IPS-20b (cell line): ENCODE measurements around the gene NADK2.
"Not testable (repeated sequence)": the region's sequence is repeated elsewhere in the genome, so short reads cannot be mapped to it uniquely, and the experiment has no call there.

Experiments used
- H3K27ac ChIP-seq: one replicate; pipeline ENCODE4 v1.5.1; 2013; ENCODE audit warnings: low read length
- H3K27me3 ChIP-seq: 2 replicates; pipeline ENCODE4 v1.6.1; 2013; ENCODE audit warnings: mild to moderate bottlenecking, low read length, inconsistent platforms; ENCODE audit not compliant: insufficient read depth
- H3K36me3 ChIP-seq: 2 replicates; pipeline ENCODE4 v1.6.1; 2013; ENCODE audit warnings: low read depth, mild to moderate bottlenecking, inconsistent platforms, low read length, moderate library complexity; ENCODE audit not compliant: insufficient read depth
- H3K4me1 ChIP-seq: 2 replicates; pipeline ENCODE4 v1.6.1; 2013; ENCODE audit warnings: mild to moderate bottlenecking, control low read depth, inconsistent platforms, low read length, moderate library complexity; ENCODE audit not compliant: insufficient read depth
- H3K4me3 ChIP-seq: 2 replicates; pipeline ENCODE4 v1.5.1; 2013; ENCODE audit warnings: mild to moderate bottlenecking, low read length, inconsistent platforms
- H3K9ac ChIP-seq: 2 replicates; pipeline ENCODE4 v1.6.1; 2013; ENCODE audit warnings: low read depth, mild to moderate bottlenecking, inconsistent platforms, low read length, moderate library complexity
- H3K9me3 ChIP-seq: 2 replicates; pipeline ENCODE4 v1.6.1; 2013; ENCODE audit warnings: mild to moderate bottlenecking, low read depth, low read length, inconsistent platforms; ENCODE audit not compliant: insufficient read depth

The NADK2 gene

DNA sequence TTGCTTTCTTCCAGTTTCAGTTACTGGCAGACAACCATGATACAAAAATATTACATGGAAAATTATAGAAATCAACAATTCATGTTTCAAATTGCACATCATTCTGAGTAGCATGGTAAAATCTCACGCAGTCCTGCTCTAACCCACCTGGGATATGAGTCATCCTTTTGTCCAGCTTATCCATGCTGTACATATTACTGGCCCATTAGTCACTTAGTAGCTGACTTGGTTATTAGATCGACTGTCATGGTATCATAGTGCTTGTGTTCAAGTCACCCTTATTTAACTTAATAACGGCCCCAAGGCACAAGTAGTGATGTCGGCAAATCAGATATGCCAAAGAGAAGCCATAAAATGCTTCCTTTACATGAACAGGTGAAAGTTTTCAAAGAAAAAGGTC lies 41.2 kb downstream of the NADK2 start:
- Histone ChIP-seq H3K27me3 (no peaks in the 10 kb centered on the region), H3K4me1 (no peaks in the 10 kb centered on the region), H3K9ac (no peak overlapping the region), H3K36me3 (peaks cover 23% of the 10 kb centered on the region; the same call in 1 of the 2 replicates), H3K9me3 (no peaks in the 10 kb centered on the region), H3K4me3 (no peak overlapping the region), H3K27ac (no peak overlapping the region)

DNA sequence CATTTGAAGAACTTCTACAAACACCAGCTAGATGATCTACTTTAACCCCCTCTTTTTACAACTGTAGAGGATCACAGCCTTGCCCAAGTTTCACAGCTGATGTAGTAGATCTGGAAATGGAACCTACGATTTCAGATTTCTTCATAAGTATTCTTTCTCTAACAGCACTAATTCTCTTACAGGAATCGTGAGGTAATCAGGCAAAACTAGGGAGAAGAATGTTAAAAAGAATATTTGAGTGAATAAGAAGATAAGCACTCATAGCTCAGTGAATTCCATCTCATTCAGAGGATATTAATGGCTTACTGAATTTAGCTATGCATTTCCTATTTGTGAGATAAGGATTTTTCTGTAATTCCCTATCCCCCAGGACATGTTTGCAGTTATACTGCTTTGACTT lies 42.1 kb downstream of the NADK2 start:
- H3K27ac ChIP-seq, result no peak overlapping the region
- H3K27me3 ChIP-seq, result no peaks in the 10 kb centered on the region
- H3K9ac ChIP-seq, result no peak overlapping the region
- no peaks in the 10 kb centered on the region for H3K4me1 ChIP-seq
- H3K4me3 ChIP-seq, result no peak overlapping the region
- no peaks in the 10 kb centered on the region for H3K9me3 ChIP-seq
- H3K36me3 ChIP-seq, result peaks cover 29% of the 10 kb centered on the region

DNA sequence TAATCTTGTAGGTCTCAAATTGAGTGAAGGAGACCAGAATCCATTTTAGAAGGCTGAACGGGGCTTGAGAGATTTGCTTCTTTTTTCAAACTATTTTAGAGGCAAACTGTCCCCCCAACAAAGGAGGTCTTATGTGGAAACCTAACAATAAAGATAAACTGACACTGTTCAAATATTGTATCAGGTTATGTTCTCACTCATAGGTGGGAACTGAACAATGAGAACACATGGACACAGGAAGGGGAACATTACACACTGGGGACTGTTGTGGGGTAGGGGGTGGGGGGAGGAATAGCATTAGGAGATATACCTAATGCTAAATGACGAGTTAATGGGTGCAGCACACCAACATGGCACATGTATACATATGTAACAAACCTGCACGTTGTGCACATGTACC lies 42.9 kb downstream of the NADK2 start:
- not testable (repeated sequence) for H3K4me1 ChIP-seq, H3K9ac ChIP-seq, H3K4me3 ChIP-seq, H3K9me3 ChIP-seq, H3K27me3 ChIP-seq, H3K27ac ChIP-seq
- H3K36me3 ChIP-seq, result peaks cover 37% of the 10 kb centered on the region

DNA sequence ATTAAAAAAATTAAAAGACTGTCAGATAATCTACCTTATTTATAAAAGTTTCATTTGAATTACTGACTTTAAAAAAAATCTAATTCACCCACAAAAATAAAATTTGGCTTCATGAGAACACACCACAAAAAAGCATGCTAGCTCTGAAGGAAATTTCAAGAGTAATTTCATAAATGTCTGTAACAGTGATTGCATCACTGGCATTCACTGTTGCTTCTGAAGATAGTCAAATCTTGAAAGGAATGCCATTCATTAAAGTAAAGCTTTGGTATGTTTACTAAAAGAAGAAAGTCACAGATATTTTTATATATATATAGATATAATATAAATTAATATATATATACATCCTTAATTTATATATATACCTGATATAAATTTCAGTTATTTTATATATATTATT lies 43.4 kb downstream of the NADK2 start:
- Histone ChIP-seq H3K27me3 (no peaks in the 10 kb centered on the region), H3K4me3 (no peak overlapping the region), H3K4me1 (no peaks in the 10 kb centered on the region), H3K36me3 (peaks cover 39% of the 10 kb centered on the region), H3K27ac (no peak overlapping the region), H3K9me3 (no peaks in the 10 kb centered on the region), H3K9ac (no peak overlapping the region)

DNA sequence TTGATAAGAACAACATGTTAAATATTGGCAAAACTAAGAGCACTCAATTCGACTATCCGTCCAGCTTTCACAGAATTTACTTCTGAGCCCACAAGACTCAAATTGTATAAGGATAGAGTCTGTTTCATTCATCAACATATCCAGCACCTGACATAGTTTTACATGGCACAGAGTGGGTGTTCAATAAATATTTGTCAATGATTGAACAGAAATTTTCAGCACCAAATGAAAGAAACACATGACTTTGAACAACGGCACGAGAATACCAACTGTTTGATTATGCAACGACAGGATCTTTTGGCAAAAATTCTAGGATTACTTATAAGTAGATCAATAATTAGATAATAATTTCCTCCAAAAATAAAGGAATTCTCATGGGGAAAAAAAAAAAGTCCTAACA lies 48.0 kb downstream of the NADK2 start:
- H3K36me3 ChIP-seq, result peaks cover 56% of the 10 kb centered on the region
- no peaks in the 10 kb centered on the region; the same call in 1 of the 2 replicates for H3K9me3 ChIP-seq
- H3K4me3 ChIP-seq, result no peak overlapping the region
- H3K9ac ChIP-seq, result no peak overlapping the region
- no peak overlapping the region for H3K27ac ChIP-seq
- H3K27me3 ChIP-seq, result no peaks in the 10 kb centered on the region
- H3K4me1 ChIP-seq, result no peaks in the 10 kb centered on the region

DNA sequence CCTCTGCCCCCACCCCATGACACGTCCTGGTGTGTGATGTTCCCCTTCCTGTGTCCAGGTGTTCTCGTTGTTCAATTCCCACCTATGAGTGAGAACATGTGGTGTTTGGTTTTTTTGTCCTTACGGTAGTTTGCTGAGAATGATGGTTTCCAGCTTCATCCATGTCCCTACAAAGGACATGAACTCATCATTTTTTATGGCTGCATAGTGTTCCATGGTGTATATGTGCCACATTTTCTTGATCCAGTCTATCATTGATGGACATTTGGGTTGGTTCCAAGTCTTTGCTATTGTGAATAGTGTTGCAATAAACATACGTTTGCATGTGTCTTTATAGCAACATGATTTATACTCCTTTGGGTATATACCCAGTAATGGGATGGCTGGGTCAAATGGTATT lies 57.3 kb downstream of the NADK2 start:
- not testable (repeated sequence) for H3K4me1 ChIP-seq, H3K27me3 ChIP-seq, H3K27ac ChIP-seq, H3K9ac ChIP-seq, H3K9me3 ChIP-seq, H3K4me3 ChIP-seq
- peaks cover 42% of the 10 kb centered on the region for H3K36me3 ChIP-seq

DNA sequence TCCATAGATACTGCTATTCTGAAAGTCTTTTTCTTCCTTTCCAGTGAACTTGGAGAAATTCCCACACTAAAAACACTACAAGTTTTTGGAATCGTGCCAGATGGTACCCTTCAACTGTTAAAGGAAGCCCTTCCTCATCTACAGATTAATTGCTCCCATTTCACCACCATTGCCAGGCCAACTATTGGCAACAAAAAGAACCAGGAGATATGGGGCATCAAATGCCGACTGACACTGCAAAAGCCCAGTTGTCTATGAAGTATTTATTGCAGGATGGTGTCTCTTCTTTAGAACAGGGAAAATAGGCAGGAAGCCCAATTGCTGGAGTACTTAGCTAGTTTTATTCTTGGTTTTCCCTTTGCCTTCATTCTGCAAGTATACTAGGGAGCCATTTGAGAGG lies 60.0 kb downstream of the NADK2 start:
- Histone ChIP-seq H3K4me3 (no peak overlapping the region), H3K9ac (no peak overlapping the region), H3K4me1 (no peaks in the 10 kb centered on the region), H3K36me3 (peaks cover 69% of the 10 kb centered on the region), H3K27me3 (no peaks in the 10 kb centered on the region), H3K9me3 (no peaks in the 10 kb centered on the region), H3K27ac (no peak overlapping the region)

DNA sequence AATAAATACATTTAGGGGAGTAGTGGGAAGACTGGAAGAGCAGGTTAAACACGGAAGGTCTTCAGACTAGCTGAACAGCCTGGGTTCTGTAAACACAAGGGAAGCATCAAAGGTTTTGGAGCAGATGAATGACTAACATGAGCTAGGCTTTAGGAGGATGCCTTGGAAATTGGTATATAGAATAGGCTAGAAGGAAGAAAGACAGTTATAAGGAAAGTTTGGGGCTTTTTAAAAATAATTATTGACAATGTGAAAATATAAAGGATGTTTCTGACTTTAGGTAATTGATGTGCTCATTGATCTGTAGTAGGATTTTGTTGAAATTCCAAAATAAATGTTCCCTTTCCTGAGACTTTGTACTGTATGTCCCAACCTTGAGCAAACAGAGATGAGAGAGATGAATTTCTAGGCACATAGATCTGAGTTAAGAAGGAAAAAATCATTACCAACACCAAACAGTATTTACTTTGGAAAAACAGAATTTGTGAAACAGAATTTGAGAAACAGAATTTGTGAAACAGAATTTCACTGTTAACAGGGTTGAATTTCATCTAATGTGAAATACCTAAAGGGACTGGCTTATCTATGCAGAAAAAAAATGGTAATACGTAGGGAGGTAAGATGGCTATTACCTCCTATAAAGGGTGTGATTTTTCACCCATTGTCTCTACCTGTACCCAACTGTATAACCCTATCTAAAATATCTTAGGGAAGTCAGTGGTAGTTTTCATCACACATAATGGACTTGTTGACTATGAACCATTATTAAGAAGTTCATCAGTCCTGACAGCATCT lies 61.0 kb downstream of the NADK2 start:
- H3K9me3 ChIP-seq, result no peaks in the 10 kb centered on the region
- no peaks in the 10 kb centered on the region for H3K27me3 ChIP-seq
- H3K4me1 ChIP-seq, result no peaks in the 10 kb centered on the region
- no peak overlapping the region for H3K4me3 ChIP-seq
- H3K27ac ChIP-seq, result no peak overlapping the region
- H3K36me3 ChIP-seq, result peaks cover 76% of the 10 kb centered on the region
- H3K9ac ChIP-seq, result no peak overlapping the region

DNA sequence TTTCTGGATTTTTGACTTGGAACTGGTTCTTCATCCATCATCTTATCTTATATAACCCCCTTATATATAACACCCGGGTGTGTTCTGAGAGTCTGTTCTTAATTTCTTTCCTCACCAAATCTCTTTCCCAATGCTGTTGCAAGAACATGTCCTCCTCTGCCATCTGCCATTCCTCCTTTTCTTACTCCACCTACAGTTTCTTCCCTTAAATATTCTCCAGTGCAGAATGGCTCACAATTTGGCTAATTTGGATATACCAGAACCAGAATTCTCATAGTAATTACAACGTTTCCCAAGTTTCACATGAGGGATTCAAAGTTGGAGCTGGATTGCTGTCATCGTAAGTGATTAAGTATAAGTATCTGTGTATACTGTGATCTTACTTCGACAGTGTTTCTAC lies 61.8 kb downstream of the NADK2 start:
- H3K36me3 ChIP-seq, result peaks cover 84% of the 10 kb centered on the region
- H3K9ac ChIP-seq, result no peak overlapping the region
- no peak overlapping the region for H3K4me3 ChIP-seq
- H3K9me3 ChIP-seq, result no peaks in the 10 kb centered on the region
- no peak overlapping the region for H3K27ac ChIP-seq
- no peaks in the 10 kb centered on the region for H3K4me1 ChIP-seq
- no peaks in the 10 kb centered on the region for H3K27me3 ChIP-seq

DNA sequence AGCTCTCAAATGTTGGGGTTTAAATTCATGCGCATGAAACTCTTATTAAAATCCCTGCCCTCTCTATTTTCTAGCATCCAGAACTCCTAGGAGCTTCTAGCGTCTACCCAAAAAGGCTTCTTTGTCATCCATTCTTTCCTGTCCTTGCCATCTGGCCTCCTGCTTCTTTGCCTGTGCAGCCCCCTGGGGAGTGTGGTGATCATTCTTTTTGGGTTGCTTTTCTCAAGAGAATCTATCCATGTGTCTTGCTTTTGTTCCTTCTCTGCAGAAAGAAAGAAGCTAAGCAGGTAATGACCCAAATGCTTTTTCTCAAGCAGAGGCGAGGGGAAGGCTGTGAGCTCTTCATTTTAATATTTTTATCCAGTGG lies 63.2 kb downstream of the NADK2 start:
- Histone ChIP-seq H3K27ac (no peak overlapping the region), H3K9me3 (no peaks in the 10 kb centered on the region), H3K27me3 (no peaks in the 10 kb centered on the region), H3K36me3 (peaks cover 92% of the 10 kb centered on the region), H3K9ac (no peak overlapping the region), H3K4me3 (no peak overlapping the region), H3K4me1 (no peaks in the 10 kb centered on the region)

DNA sequence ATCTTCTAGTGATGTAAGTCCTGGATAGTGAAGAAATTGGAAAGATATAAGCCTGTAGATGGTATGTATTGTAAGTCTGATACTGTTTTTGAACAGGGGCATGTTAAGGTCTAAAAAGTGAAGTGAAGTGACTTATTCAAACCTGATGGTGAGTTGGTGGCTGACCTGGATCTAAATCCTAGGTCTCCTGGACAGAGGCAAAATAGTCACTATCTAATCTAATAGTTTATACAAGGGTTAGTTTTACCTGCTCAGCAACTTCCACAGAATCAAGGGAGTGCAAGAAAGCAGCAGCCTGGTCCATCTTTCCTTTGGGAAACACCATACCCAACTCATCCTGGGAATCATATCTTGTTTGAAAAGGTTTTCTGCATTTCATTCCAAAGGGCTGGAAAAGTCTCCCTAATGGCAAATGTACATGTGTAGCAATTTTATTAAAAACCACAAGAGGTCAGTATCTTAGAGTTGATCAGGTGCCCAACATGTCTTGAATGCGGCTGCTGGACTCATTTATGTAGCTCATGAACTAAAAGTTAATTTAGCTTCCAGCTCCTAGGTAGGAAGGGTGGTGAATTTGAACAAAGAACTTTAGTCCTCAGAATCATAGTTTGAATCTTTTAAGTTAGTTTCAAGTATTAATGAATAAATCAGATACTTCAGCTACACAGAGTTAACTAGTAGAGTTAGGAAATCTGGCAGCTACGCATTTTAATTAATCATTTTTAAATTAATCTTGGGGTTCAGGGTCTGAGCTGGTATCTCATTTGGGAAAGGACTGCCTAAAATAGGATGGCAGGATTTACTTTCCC lies 63.8 kb downstream of the NADK2 start:
- H3K9ac ChIP-seq, result no peak overlapping the region
- no peak overlapping the region for H3K4me3 ChIP-seq
- H3K9me3 ChIP-seq, result no peaks in the 10 kb centered on the region
- no peaks in the 10 kb centered on the region for H3K4me1 ChIP-seq
- no peak overlapping the region for H3K27ac ChIP-seq
- H3K27me3 ChIP-seq, result no peaks in the 10 kb centered on the region
- peaks cover 97% of the 10 kb centered on the region for H3K36me3 ChIP-seq

DNA sequence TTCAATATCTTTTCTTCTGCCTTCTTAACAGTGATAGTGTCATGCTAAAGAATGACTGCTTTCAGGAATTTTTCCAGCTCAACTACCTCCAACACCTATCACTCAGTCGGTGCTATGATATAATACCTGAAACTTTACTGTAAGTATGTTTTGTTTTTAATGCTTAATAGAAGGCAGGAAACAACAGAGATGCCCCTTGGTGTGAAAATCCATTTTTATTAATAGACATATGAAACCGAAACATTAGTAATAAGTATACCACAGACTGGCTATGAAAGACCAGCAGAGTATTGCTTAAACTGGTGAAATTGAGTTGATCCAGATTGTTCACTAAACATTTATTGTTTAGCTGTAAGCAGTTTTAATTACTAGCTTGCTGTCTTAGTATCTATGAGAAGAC lies 64.6 kb downstream of the NADK2 start:
- Histone ChIP-seq H3K27ac (no peak overlapping the region), H3K4me1 (no peaks in the 10 kb centered on the region), H3K4me3 (no peak overlapping the region), H3K9ac (no peak overlapping the region), H3K36me3 (peaks cover 97% of the 10 kb centered on the region), H3K9me3 (no peaks in the 10 kb centered on the region), H3K27me3 (no peaks in the 10 kb centered on the region)
